Colonic mucosa (tissue), 4 donors: ENCODE measurements around the gene UBAC2. TPM values are rescaled to one million over a fixed set of nuclear protein-coding genes. Genes with fewer than 3 reads are reported as not detected.
A peak's percentile ranks its signal among the peaks of the same experiment; 100 is the strongest.

Experiments
- DNase-seq: peaks from one replicate; pipeline ENCODE4 v3.0.0-alpha.2; 2020
- H3K27ac ChIP-seq: fragments of 200-600 bp; one replicate; pipeline ENCODE4 v1.8.0; 2021
- H3K27me3 ChIP-seq: fragments of 200-600 bp; one replicate; pipeline ENCODE4 v1.8.0; 2021
- H3K36me3 ChIP-seq: fragments of 200-600 bp; one replicate; pipeline ENCODE4 v1.8.0; 2021
- H3K4me1 ChIP-seq: fragments of 200-600 bp; one replicate; pipeline ENCODE4 v1.8.0; 2021; ENCODE audit warnings: mild to moderate bottlenecking
- H3K4me3 ChIP-seq: fragments of 200-600 bp; one replicate; pipeline ENCODE4 v1.8.0; 2021
- H3K9ac ChIP-seq, 2 donors: one replicate each; pipeline ENCODE4 v1.7.0; 2013; ENCODE audit warnings: control low read depth in 2 of 2, low read depth in 2 of 2, low read length in 2 of 2
- H3K9me3 ChIP-seq: fragments of 200-600 bp; one replicate; pipeline ENCODE4 v1.8.0; 2021
- CTCF ChIP-seq: fragments of 200-600 bp; IDR thresholded peaks from one replicate; pipeline ENCODE4 v1.8.0; 2022; ENCODE audit warnings: antibody characterized with exemption, mild to moderate bottlenecking
- intact Hi-C: fragments of 100-400 bp; cut with DNase I; formaldehyde crosslinking; loops from one replicate; pipeline ENCODE4 v1.14.1; 2022
- total RNA-seq, 2 donors: library from RNA; stranded (reverse); fragmentation: NEBNext Ultra II Directional in 1 of 2; extraction: Animal tissue kit (Norgen Biotek cat#: 25700) in 1 of 2; gene quantifications; one replicate each; pipeline ENCODE4 v1.2.1, GENCODE V29; 2021
- donor health status: healthy.
- donor health status: DM: no; HTN: no; CAD: no.
- donor health status: DM: no; HTN: no; CAD: no.

Gene UBAC2
- total RNA-seq, 2 donors from 2014 or later: 67.6 to 88.4 TPM

DNA sequence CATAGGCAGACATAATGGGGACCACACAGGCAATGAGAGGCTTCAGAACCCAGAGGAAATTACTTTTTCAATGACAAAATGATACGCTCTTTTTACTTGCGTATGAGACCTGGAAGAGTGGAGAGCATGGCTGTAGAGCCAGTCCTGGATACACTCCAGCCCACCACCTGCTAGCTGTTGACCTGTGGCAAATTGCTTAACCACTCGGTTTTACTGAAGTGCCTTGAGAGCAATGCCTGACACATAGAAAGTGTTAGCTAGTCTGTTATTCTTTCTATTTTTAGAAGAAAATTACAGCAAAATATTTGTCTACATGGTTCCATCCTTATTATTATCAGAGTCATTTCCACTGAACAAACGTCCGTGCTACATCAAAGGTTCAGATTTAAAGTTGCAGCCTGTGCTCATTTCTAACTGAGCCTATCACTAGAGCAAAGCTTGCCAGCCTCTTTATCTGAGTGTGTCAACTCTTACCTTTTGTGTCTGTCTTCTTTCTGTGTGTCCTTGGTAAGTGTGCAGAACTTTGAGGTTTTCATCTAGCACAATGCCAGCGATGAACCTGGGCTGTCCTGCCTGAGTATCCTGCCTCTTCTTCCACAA is 116.1 kb downstream of the UBAC2 start:
- H3K27me3 ChIP-seq: no peaks in the 10 kb centered on the region
- no peaks in the 10 kb centered on the region for H3K4me1 ChIP-seq
- no peaks in the 10 kb centered on the region for H3K36me3 ChIP-seq
- H3K9me3 ChIP-seq: no peaks in the 10 kb centered on the region
- no peak overlapping the region for H3K27ac ChIP-seq
- intact Hi-C loops: no loop called here
- no peak overlapping the region for H3K4me3 ChIP-seq
- H3K9ac ChIP-seq: no peak overlapping the region
- no peak for TF ChIP-seq CTCF
- no peak for DNase-seq

- Histone ChIP-seq H3K4me1 (no peaks in the 10 kb centered on the region), H3K4me3 (no peak overlapping the region), H3K9me3 (no peaks in the 10 kb centered on the region), H3K9ac (no peak overlapping the region), H3K27me3 (no peaks in the 10 kb centered on the region), H3K27ac (no peak overlapping the region), H3K36me3 (no peaks in the 10 kb centered on the region)
- no peak for DNase-seq
- intact Hi-C loops: no loop called here
- no peak for TF ChIP-seq CTCF
These were observed 120.2 kb downstream of the UBAC2 start for GRCh38 chr13:99320693-99321481.

GRCh38 chr13:99321709-99322108 is 121.1 kb downstream of the UBAC2 start:
- Histone ChIP-seq H3K27me3 (no peaks in the 10 kb centered on the region), H3K4me3 (no peak overlapping the region), H3K27ac (peak overlapping the region; percentile 10), H3K9ac (no peak overlapping the region), H3K4me1 (no peaks in the 10 kb centered on the region), H3K9me3 (no peaks in the 10 kb centered on the region), H3K36me3 (no peaks in the 10 kb centered on the region)
- intact Hi-C loops: no loop called here
- no peak for DNase-seq
- no peak for TF ChIP-seq CTCF

- intact Hi-C loops: no loop called here
- Histone ChIP-seq H3K27me3 (no peaks in the 10 kb centered on the region), H3K36me3 (no peaks in the 10 kb centered on the region), H3K4me3 (no peak overlapping the region), H3K9me3 (no peaks in the 10 kb centered on the region), H3K9ac (peak overlapping the region in 1 of 2 donors; percentile 40), H3K4me1 (no peaks in the 10 kb centered on the region), H3K27ac (peak overlapping the region; percentile 10)
- DNase-seq: no peak
- no peak for TF ChIP-seq CTCF
These were observed 121.8 kb downstream of the UBAC2 start for GRCh38 chr13:99322297-99323103.

GRCh38 chr13:99323488-99323887 is 122.8 kb downstream of the UBAC2 start:
- H3K4me3 ChIP-seq: no peak overlapping the region
- H3K9ac ChIP-seq: no peak overlapping the region
- DNase-seq: no peak
- no peak for TF ChIP-seq CTCF
- H3K4me1 ChIP-seq: no peaks in the 10 kb centered on the region
- no peaks in the 10 kb centered on the region for H3K27me3 ChIP-seq
- H3K9me3 ChIP-seq: no peaks in the 10 kb centered on the region
- H3K27ac ChIP-seq: peak overlapping the region; percentile 10
- H3K36me3 ChIP-seq: no peaks in the 10 kb centered on the region
- intact Hi-C loops: no loop called here
